DMS 273 (cell line): Measurements from ENCODE around the gene TNS4.

Source experiments
- DNase-seq: peaks from one replicate; lab custom pipeline; 2025; ENCODE audit not compliant: unreplicated experiment; lab: John Stamatoyannopoulos, UW

The TNS4 gene

GRCh38 chr17:40535924-40536294 is 34.5 kb upstream of the TNS4 start:
- DNase-seq: no peak

GRCh38 chr17:40535438-40535837 is 34.0 kb upstream of the TNS4 start:
- no peak for DNase-seq

- no peak for DNase-seq
Measured at GRCh38 chr17:40534371-40535189, 33.2 kb upstream of the TNS4 start.

GRCh38 chr17:40533896-40534295 is 32.5 kb upstream of the TNS4 start:
- no peak for DNase-seq

- no peak for DNase-seq
Measured at GRCh38 chr17:40532520-40533253, 31.3 kb upstream of the TNS4 start.

GRCh38 chr17:40531051-40531991 is 29.9 kb upstream of the TNS4 start:
- no peak for DNase-seq

GRCh38 chr17:40530531-40530994 is 29.1 kb upstream of the TNS4 start:
- no peak for DNase-seq

- no peak for DNase-seq
Measured at GRCh38 chr17:40529991-40530390, 28.6 kb upstream of the TNS4 start.

- DNase-seq: no peak
Measured at GRCh38 chr17:40528692-40529417, 27.4 kb upstream of the TNS4 start.

- peak; percentile 55 for DNase-seq
Measured at GRCh38 chr17:40526668-40527067, 25.2 kb upstream of the TNS4 start.

GRCh38 chr17:40525294-40525693 is 23.9 kb upstream of the TNS4 start:
- no peak for DNase-seq

- no peak for DNase-seq
Measured at GRCh38 chr17:40524243-40524965, 23.0 kb upstream of the TNS4 start.

- DNase-seq: no peak
Measured at GRCh38 chr17:40522961-40523310, 21.5 kb upstream of the TNS4 start.

- no peak for DNase-seq
Measured at GRCh38 chr17:40522250-40522960, 21.0 kb upstream of the TNS4 start.

GRCh38 chr17:40520991-40521453 is 19.6 kb upstream of the TNS4 start:
- no peak for DNase-seq

- no peak for DNase-seq
Measured at GRCh38 chr17:40519089-40519775, 17.8 kb upstream of the TNS4 start.

- DNase-seq: no peak
Measured at GRCh38 chr17:40518401-40519088, 17.1 kb upstream of the TNS4 start.

- no peak for DNase-seq
Measured at GRCh38 chr17:40517981-40518380, 16.6 kb upstream of the TNS4 start.
